Adipose tissue (tissue), 3 donors: ENCODE results near the gene CCNT1. TPM values are rescaled to one million over a fixed set of nuclear protein-coding genes. Genes with fewer than 3 reads are reported as not detected.
"Not testable (repeated sequence)": the region's sequence is repeated elsewhere in the genome, so short reads cannot be mapped to it uniquely, and the experiment has no call there.

Experiments used
- H3K27ac ChIP-seq: one replicate; pipeline ENCODE4 v1.5.1; 2013; ENCODE audit warnings: low read depth, low read length
- WGBS, 3 donors: extraction: QIAGEN DNeasy Blood & Tissue Kit; methylation state at CpG; one replicate each; pipeline ENCODE4 v1.1.7; 2013; 5-methylcytosine and 5-hydroxymethylcytosine counted together
- polyA plus RNA-seq, 3 donors: library from polyadenylated mRNA; stranded (reverse); fragments of 200-250 nt; gene quantifications; one replicate each; pipeline ENCODE4 v1.2.3, GENCODE V29; 2013
- donor health status: healthy with polysubstance abuse.
- donor health status: Bipolar disorder and iron deficiency.
- donor health status: healthy.

The CCNT1 gene
- polyA plus RNA-seq, 3 donors = 4.6 to 8.0 (median 5.4) TPM

DNA sequence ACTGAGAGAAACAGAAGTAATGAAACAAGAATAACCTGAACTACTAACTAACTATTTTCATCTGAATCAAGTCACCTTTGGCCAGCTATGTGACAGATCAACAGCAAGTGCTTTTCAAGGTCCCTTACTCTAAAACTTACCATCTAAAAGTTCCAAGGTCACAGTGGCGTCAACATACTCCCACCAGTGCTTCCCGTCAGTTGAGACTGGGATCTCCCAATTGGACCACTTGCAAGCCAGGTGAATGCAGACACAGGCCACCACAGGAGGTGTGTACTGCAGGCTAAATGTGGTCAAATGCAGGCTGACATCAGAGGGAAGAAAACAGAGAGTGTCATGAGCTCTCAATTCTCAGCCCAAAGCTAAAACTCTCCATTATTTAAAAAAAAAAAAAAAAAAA lies 20.6 kb downstream of the CCNT1 start:
- 36 to 92% (median 89%) methylated on average over 2 of the region's 2 CpGs for WGBS, 3 donors
- H3K27ac ChIP-seq = no peak overlapping the region

- 96 to 97% (median 97%) methylated on average over 6 of the region's 6 CpGs for WGBS, 3 donors
Observed at GRCh38 chr12:48694038-48694437, 22.5 kb downstream of the CCNT1 start.

GRCh38 chr12:48693572-48693971 lies 22.9 kb downstream of the CCNT1 start:
- no peak overlapping the region for H3K27ac ChIP-seq
- 87 to 95% (median 88%) methylated on average over 6 of the region's 6 CpGs for WGBS, 3 donors

More at GRCh38 chr12:48694038-48694437, 22.5 kb downstream of the CCNT1 start:
- no peak overlapping the region for H3K27ac ChIP-seq

GRCh38 chr12:48691826-48692487 lies 24.6 kb downstream of the CCNT1 start:
- 51 to 58% (median 53%) methylated on average over 2 of the region's 2 CpGs for WGBS, 3 donors
- H3K27ac ChIP-seq = no peak overlapping the region

- no peak overlapping the region for H3K27ac ChIP-seq
Observed at GRCh38 chr12:48690990-48691389, 25.5 kb downstream of the CCNT1 start.

DNA sequence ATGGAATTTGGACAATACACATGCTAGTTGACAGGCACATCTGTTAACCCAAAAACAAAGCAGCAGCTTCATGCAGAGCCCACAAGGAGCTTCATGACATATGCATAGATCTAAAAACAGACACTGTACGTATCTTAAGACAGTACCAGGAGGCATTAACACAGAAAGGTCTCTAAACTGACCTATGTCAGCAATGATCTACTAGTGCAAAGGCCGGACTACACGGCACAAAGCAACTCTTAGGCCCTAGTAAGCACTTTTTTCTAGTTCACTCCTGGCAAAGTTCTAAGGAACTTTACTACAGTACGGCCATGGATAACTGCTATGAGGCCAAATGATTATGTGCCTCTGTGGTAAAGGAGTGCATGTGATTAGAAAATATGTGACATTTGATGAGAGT lies 26.1 kb downstream of the CCNT1 start:
- WGBS, 3 donors = 64 to 83% (median 82%) methylated on average over 4 of the region's 4 CpGs
- H3K27ac ChIP-seq = no peak overlapping the region

More at GRCh38 chr12:48690990-48691389, 25.5 kb downstream of the CCNT1 start:
- WGBS, 3 donors = 40 to 76% (median 69%) methylated on average over 4 of the region's 4 CpGs

DNA sequence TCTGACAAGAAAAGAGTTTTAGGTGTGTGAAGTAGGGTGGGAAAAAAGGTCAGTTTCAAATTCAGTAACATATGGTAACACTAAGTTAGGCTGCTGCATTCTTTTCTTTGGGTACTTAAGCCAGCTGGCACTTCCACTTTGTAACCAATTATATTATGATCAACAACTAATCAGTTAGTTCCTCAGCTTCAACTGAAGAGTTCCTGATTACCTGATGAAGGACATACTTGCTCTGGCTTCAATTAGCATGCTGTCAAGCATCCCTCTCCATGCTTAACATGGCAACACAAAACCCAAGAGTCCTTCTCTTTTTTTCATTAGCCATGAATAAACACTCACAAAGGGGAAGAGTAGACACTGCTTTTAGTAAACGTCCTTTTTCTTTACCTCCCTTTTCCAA lies 27.7 kb downstream of the CCNT1 start:
- WGBS, 3 donors = 52 to 59% (median 57%) methylated on average over 1 of the region's 1 CpG

DNA sequence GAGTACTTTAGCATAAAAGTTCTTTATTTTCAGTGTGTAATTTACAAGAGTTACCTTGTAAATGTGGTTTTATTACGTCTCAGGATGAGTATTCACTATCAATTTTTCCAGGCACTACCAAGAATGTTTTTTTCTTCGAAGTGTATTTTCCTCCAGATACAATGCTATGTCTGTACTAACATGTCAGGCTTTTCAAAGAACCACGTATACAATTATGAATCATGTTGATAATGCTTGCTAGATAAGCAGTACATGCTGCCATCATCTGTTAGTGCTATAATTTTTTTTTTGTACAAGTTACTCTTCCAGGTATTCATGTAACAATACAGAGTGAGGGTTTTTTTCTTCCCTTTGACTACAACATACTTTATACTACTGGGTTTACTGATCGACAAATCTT lies 28.9 kb downstream of the CCNT1 start:
- no peak overlapping the region for H3K27ac ChIP-seq
- whole genome bisulfite sequencing, 3 donors = 81 to 85% (median 84%) methylated on average over 4 of the region's 4 CpGs

More for the DNA sequence above, 27.7 kb downstream of the CCNT1 start:
- H3K27ac ChIP-seq = no peak overlapping the region

GRCh38 chr12:48686615-48687334 lies 29.7 kb downstream of the CCNT1 start:
- WGBS, 3 donors = 89 to 94% (median 91%) methylated on average over 6 of the region's 6 CpGs
- no peak overlapping the region for H3K27ac ChIP-seq

GRCh38 chr12:48686037-48686595 lies 30.4 kb downstream of the CCNT1 start:
- 53 to 65% (median 58%) methylated on average over 3 of the region's 3 CpGs for WGBS, 3 donors
- H3K27ac ChIP-seq = no peak overlapping the region

DNA sequence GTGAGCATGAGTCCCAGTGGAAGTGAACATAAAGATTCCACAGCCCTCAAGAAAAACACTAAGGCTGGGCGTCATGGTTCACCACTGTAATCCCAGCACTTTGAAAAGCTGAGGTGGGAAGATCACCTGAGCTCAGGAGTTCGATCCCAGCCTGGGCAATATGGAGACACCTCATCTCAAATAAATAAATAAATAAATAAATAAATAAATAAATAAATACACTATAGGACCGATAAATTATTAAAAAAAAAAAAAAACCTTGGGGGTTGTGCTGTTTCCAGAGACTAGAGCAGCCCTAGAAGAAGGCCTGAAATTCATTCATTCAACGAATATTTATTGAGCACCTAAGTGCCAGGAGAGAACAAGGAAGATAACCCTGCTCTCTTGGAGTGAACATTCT lies 33.0 kb downstream of the CCNT1 start:
- H3K27ac ChIP-seq = no peak overlapping the region
- WGBS, 3 donors = 85 to 91% (median 86%) methylated on average over 4 of the region's 4 CpGs

DNA sequence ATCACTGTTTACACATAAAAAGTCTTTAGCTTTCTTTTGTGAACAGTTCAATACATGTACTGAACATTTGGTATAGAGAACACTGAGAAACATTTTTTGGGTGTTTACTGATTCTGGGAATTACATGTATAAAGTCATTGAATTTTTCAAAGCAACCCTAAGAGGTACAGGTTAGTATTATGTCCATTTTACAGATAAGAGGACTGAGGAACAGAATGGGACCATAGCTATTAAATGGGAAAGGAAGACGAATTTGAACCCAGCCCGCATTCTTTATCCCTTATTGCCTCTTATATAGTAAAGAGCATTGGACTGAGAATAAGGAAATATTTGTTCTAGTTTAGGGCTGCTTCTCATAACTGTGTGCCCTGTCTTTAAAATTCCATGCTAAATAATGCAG lies 33.6 kb downstream of the CCNT1 start:
- 82 to 87% (median 87%) methylated on average over 2 of the region's 2 CpGs for WGBS, 3 donors

GRCh38 chr12:48682533-48682905 lies 34.0 kb downstream of the CCNT1 start:
- 12 to 15% (median 13%) methylated on average over 19 of the region's 19 CpGs for WGBS, 3 donors
- H3K27ac ChIP-seq = not testable (repeated sequence)

More for the DNA sequence above, 33.6 kb downstream of the CCNT1 start:
- no peak overlapping the region for H3K27ac ChIP-seq

DNA sequence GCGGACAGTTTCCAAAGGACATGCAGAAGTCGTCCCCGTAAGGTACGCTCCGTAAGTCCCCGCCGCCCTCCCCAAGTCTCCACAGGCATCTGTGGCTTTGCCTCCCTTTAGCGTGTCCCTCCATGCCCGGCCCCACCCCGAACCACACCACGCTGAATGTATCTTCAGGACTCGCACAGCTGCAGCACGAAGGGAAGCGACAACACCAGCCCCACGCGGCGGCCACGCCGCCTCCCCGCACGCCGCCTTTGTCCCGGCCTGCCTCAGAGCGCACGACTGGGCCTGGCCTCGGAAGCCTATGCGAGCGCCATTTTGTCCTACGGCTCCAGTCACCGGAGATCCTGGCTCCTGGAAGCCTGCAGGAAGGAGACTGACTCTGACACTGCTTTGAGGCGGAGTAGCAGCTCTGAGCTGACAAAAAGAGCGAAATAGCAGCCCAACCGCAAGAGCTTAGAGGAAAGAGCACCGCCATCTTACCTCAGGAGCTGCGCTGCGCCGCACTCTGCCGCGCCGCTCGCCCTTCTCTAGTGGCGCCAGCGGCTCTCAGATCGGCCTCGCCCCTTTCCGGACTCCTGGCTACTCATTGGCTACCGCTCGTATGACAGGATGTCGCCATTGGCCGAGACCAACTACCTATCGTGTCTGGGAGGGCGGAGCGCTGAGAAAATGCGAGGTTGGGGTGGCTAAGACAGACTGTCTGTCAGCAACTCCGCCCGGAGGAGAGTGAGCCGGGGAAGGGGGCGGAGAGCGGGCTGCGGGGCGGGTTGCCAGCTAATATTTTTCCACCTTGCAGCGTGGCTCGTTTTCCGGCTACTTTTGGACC lies 34.6 kb downstream of the CCNT1 start, which contains the start of gene KANSL2:
Gene KANSL2 (minus strand): TSS at position 529 of the 823 bp plus-strand sequence. CDS start 606 bp downstream, outside the sequence.
- 1% methylated on average over 60 to 64 of the region's 64 CpGs for WGBS, 3 donors

DNA sequence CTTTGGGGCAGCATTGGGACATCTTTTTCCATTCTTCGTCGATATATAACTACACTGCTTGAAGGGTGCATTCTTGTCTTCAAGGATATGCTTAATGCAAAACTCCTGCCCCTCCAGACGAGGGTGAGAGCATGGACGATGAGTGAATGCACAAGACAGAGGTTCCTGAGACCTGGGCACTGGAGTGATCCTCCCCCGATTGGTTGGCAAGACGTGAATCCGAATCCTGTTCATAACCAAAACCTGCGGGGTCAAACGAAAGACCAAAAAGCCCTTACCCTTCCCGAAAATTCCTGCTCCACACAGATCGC lies 35.2 kb downstream of the CCNT1 start:
- 1% methylated on average over 11 of the region's 11 CpGs for WGBS, 3 donors
- no peak overlapping the region for H3K27ac ChIP-seq

More for the DNA sequence above, 34.6 kb downstream of the CCNT1 start, which contains the start of gene KANSL2:
- no peak within 1 kb of the TSS for H3K27ac ChIP-seq

DNA sequence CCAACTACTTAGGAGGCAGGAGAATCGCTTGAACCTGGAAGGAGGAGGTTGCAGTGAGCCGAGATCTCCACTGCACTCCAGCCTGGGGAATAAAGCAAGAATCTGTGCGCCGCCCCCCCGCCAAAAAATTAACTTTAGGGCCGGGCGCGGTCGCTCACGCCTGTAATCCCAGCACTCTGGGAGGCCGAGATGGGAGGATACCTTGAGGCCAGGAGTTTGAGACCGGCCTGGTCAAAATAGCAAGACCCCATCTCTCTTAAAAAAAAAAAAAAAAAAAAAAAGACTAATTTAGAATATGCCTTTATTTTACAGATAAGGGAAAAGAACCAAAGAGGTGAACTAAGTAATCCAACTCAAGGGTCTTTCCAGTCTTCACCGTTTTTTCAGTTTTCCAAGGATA lies 35.6 kb downstream of the CCNT1 start:
- H3K27ac ChIP-seq = no peak overlapping the region
- 82 to 88% (median 83%) methylated on average over 13 of the region's 13 CpGs for WGBS, 3 donors

DNA sequence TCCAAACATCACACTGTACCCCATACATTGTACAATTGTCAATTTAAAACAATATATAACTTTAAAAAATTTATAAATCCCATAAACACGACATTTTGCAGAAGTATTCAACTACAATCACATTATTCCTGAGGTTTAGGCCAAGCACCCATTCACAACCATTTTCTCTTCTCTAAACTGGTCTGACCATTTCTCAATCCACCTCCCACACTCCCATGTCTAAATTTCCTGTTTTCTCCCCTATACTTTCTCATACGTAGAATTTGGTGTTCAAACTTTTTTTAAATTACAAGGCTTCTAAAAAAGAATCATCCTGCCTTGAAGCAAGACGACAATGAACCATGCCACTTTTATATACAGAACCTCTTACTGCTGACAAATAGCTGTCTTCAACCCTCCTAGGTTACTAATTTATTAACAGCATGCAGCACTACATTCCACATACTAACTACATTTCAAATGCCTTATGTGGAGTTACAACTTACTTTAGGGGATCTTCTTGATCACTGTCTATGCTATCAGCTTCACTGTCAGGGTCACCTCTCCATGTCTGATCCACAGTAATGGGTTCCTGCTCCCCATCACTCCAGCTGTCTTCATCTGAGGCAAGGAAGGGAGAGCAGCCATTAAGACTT lies 37.8 kb downstream of the CCNT1 start:
- H3K27ac ChIP-seq = no peak overlapping the region
- 43 to 76% (median 49%) methylated on average over 3 of the region's 3 CpGs for WGBS, 3 donors

DNA sequence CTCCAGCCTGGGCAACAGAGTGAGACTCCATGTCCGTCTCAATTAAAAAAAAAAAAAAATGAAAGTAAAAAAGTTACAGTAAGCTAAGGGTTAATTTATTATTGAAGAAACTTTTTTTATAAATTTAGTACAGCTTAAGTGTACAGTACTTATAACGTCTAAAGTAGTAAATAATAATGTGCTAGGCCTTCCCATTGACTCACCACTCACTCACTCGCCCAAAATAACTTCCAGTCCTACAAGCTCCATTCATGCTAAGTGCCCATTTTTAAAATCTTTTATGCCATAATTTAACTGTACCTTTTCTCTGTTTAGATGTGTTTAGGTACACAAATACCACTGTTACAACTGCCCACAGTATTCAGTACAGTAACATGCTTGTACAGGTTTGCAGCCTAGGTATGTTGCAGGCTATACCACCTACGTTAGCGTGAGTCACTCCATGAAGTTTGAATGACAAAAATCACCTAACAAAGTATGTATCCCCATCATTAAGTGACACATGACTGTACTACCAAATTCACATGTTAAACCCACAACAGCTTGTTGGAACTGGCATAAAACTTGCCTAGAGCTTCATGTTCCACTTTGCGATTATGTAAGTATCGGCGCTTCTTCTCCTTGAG lies 45.2 kb downstream of the CCNT1 start:
- H3K27ac ChIP-seq = no peak overlapping the region
- WGBS, 3 donors = 82 to 89% (median 88%) methylated on average over 8 of the region's 8 CpGs
